ENCODE measurements around the gene YEATS2. TPM values are rescaled to one million over a fixed set of nuclear protein-coding genes. Genes with fewer than 3 reads are reported as not detected.

YEATS2 gene
- 21.3 and 25.7 TPM in 2 replicates for total RNA-seq

DNA sequence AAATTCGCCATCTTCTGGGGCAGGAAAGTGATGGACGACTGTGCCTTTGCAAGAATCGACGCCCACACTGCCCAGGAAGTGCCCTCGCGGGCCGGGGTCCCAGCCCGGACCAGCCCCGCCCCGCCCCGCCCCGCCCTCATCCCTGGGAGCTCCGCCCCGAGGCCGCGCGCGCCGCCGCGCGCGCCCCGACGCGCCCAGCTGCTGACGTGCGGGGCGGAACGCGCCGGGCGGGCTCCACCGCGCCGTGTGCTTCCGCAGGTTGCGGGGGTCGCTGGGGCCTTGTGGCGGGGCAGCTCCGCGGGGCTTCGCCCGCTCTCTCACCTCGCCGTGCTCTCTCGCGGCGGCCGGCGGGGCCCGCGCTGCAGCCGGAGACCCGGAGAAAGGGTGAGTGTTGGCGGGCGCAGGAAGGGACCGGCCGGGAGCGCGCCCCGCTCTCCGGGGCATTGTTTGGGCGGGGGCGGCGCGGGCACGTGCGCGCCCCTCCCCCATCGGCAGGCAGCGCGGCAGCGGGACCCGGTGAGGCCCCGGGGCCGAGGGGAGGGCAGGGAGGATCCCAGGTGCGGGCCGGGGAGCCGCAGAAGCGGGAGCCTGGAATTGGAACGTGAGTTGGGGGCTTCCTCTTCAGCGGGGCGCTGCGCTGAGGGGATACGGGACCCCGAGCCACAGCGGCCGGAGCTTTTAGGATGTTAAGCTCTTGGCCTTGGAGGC, at the start of gene YEATS2:
YEATS2 (plus strand) TSS at position 188 of the 708 bp plus-strand sequence. CDS start 17,366 bp downstream, outside the sequence.

DNA sequence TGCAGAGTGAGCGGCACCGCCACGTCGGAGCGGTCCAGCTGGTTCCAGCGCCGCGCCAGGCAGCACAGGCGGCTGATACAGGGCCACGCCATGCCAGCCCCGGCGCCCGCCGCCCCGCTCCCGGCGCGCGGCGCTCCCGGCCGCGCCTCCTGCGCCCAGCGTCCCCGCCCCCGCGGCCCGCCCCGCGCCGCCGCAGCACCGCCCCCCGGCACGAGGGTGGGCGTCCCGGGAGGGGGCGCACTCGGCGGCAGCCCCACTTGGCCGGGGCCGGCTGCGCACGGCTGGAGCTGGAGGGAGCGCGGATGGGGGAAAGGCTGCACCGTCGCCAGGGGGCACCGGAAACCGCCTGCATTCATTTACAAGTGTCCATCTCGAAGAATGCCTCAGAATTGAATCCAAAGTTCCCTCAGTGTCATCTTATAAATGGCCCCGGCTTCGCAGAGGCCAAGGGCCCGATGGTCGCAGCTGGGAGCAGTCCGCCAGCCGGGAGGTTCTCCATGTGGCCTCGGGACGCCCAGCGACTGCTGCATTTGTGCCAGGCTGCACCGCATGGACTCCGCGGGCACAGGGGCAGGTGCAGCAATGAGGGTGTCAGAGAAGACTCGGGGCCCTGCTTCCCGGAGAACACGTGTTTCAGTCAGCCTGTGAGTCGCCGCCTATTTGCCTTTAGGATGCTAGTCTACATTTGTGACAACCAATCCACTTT, 128.0 kb downstream of the YEATS2 start, which contains the start of gene MAP6D1:
MAP6D1 (minus strand) TSS at position 122 of the 706 bp plus-strand sequence; CDS start at position 92, 30 bp downstream.

Other genes starting within 250 kb of the YEATS2 start
- gene KLHL6, start 142.1 kb upstream of the YEATS2 start, total RNA-seq = not detected in 2 replicates
- 11.9 and 102 TPM in 2 replicates for gene KLHL24, start 62.2 kb upstream of the YEATS2 start, total RNA-seq
- gene MAP6D1, start 127.8 kb downstream of the YEATS2 start, total RNA-seq = 2.0 and 2.7 TPM in 2 replicates
- 26.4 and 29.5 TPM in 2 replicates for gene PARL, start 187.1 kb downstream of the YEATS2 start, total RNA-seq